ENCODE data around the gene PRKCE. TPM values are rescaled to one million over a fixed set of nuclear protein-coding genes. Genes with fewer than 3 reads are reported as not detected.
A peak's percentile ranks its signal among the peaks of the same experiment; 100 is the strongest.

The PRKCE gene
- total and polyA plus RNA-seq, 2 donors (not counting 3 experiments of a cell fraction or from before 2014, with no cell fraction given) = 27.9 to 33.9 TPM

- ChIA-PET CTCF (interaction anchor here (1.1 to 2.3 kb wide), 5 partner anchors 53 to 451 kb away, joined by 3 to 20 read pairs (median 11); no protein-coding TSS in a partner anchor), POLR2A (no interaction called here)
- H3K36me3 ChIP-seq (ENCODE audit: control insufficient read depth in 2 of 2, extremely low read depth in 1 of 2, insufficient read depth in 2 of 2, low read length in 2 of 2) = no peaks in the 10 kb centered on the region
- no peak overlapping the region for H3K9ac ChIP-seq (replicated peaks; ENCODE audit: extremely low read depth, insufficient read depth, low read length)
- H2AFZ ChIP-seq (ENCODE audit: low read depth, low read length) = no peak overlapping the region
- TF ChIP-seq FOS (IDR thresholded peaks at IDR 0.05; ENCODE audit: borderline replicate concordance, insufficient read depth, low read length) (no peak), MYC (IDR thresholded peaks at IDR 0.05; ENCODE audit: low read depth, low read length) (no peak), GATA2 (IDR thresholded peaks at IDR 0.05; ENCODE audit: insufficient read depth, insufficient read length, low read depth, low read length) (no peak), POLR2A (IDR thresholded peaks at IDR 0.05; ENCODE audit: low read depth, low read length) (no peak), CTCF (IDR thresholded peaks at IDR 0.05; ENCODE audit: extremely low read depth in 1 of 2, insufficient read depth in 1 of 2, low read depth in 1 of 2, low read length in 2 of 2) (no peak), MAX (IDR thresholded peaks at IDR 0.05; ENCODE audit: insufficient read depth, insufficient read length) (no peak), JUN (IDR thresholded peaks at IDR 0.05; ENCODE audit: borderline replicate concordance, insufficient read depth, insufficient read length, low read depth) (no peak), EZH2 (IDR thresholded peaks at IDR 0.05; ENCODE audit: borderline replicate concordance, low read depth, low read length, severe bottlenecking) (no peak), POLR2AphosphoS5 (IDR thresholded peaks at IDR 0.05; ENCODE audit: insufficient read depth, low read depth, low read length) (no peak)
- no peaks in the 10 kb centered on the region for H4K20me1 ChIP-seq (replicated peaks; ENCODE audit: control insufficient read depth, extremely low read depth, insufficient read depth, low read length)
- no peak overlapping the region for H3K4me3 ChIP-seq (replicated peaks in 1 of 3; ENCODE audit: insufficient read depth in 1 of 3, low read depth in 1 of 3, low read length in 3 of 3)
- no peak overlapping the region for H3K27ac ChIP-seq (ENCODE audit: insufficient read depth, low read depth, low read length)
- no peaks in the 10 kb centered on the region for H3K9me3 ChIP-seq (replicated peaks; ENCODE audit: control insufficient read depth, insufficient read depth, low read length)
- peaks cover 3% of the 10 kb centered on the region for H3K4me1 ChIP-seq (ENCODE audit: control insufficient read depth, extremely low read depth, insufficient read depth, low read length)
- DNase-seq (ENCODE audit: low read depth, low spot score) (peak; percentile 40), FAIRE-seq (no peak)
- H3K27me3 ChIP-seq (ENCODE audit: control insufficient read depth in 2 of 2, insufficient read depth in 2 of 2, low read length in 2 of 2) = no peaks in the 10 kb centered on the region
- H3K79me2 ChIP-seq (ENCODE audit: control insufficient read depth, insufficient read depth, low read length) = no peaks in the 10 kb centered on the region
- dilution Hi-C loops (cut with MboI; ENCODE audit: extremely low pct_ligation_motif_present, low sequenced_read_pairs) = no loop called here
- no peak overlapping the region for H3K4me2 ChIP-seq (ENCODE audit: insufficient read depth, low read length)
- intact Hi-C loops (cut with micrococcal nuclease) = loop anchor here (2.0 to 5.0 kb wide), 2 partner anchors 178 to 289 kb away; no protein-coding TSS in a partner anchor
- BruUV-seq (replicated peaks) = no TSS peak
- H3K9me1 ChIP-seq (replicated peaks; ENCODE audit: control insufficient read depth, extremely low read depth, insufficient read depth, low read length) = no peaks in the 10 kb centered on the region
Measured at GRCh38 chr2:46009772-46010171, 358.3 kb downstream of the PRKCE start.
